HEK293 (cell line): ENCODE results near the gene C14orf93.

Experiments used
- FEZF1 ChIP-seq: fragments of 450-650 bp; formaldehyde crosslinking; IDR thresholded peaks from 2 replicates; pipeline ENCODE4 v1.5.1; 2016; ENCODE audit warnings: missing biosample characterization, missing genetic modification characterization
- GLIS1 ChIP-seq: fragments of 450-650 bp; formaldehyde crosslinking; IDR thresholded peaks from 2 replicates; pipeline ENCODE4 v1.5.1; 2016; ENCODE audit warnings: missing biosample characterization, missing genetic modification characterization
- IKZF3 ChIP-seq: fragments of 450-650 bp; IDR thresholded peaks from 2 replicates; pipeline ENCODE4 v1.5.0; 2018; ENCODE audit warnings: missing biosample characterization, mild to moderate bottlenecking, missing genetic modification characterization, moderate library complexity
- KLF16 ChIP-seq: fragments of 450-650 bp; formaldehyde crosslinking; IDR thresholded peaks from 2 replicates; pipeline ENCODE4 v1.5.1; 2017; ENCODE audit warnings: missing biosample characterization, missing genetic modification characterization
- PRDM2 ChIP-seq: fragments of 450-650 bp; formaldehyde crosslinking; IDR thresholded peaks from 2 replicates; pipeline ENCODE4 v1.5.1; 2016; ENCODE audit warnings: missing biosample characterization, missing genetic modification characterization, borderline replicate concordance
- RBAK ChIP-seq: fragments of 450-650 bp; formaldehyde crosslinking; IDR thresholded peaks from 2 replicates; pipeline ENCODE4 v1.5.1; 2016; ENCODE audit warnings: missing biosample characterization, missing genetic modification characterization
- ZBTB1 ChIP-seq: fragments of 450-650 bp; formaldehyde crosslinking; IDR thresholded peaks from 2 replicates; pipeline ENCODE4 v1.5.1; 2016; ENCODE audit warnings: missing biosample characterization, missing genetic modification characterization
- ZBTB10 ChIP-seq: fragments of 450-650 bp; formaldehyde crosslinking; IDR thresholded peaks from 2 replicates; pipeline ENCODE4 v1.5.1; 2016; ENCODE audit warnings: missing biosample characterization, missing genetic modification characterization
- ZBTB7A ChIP-seq: fragments of 450-650 bp; formaldehyde crosslinking; IDR thresholded peaks from 2 replicates; pipeline ENCODE4 v1.5.1; 2016; ENCODE audit warnings: low read depth, missing biosample characterization, missing genetic modification characterization
- ZBTB8A ChIP-seq: fragments of 450-650 bp; formaldehyde crosslinking; IDR thresholded peaks from 2 replicates; pipeline ENCODE4 v1.5.1; 2016; ENCODE audit warnings: missing biosample characterization, missing genetic modification characterization
- ZNF169 ChIP-seq: fragments of 450-650 bp; formaldehyde crosslinking; IDR thresholded peaks from 2 replicates; pipeline ENCODE4 v1.5.1; 2016; ENCODE audit warnings: missing biosample characterization, missing genetic modification characterization
- ZNF221 ChIP-seq: fragments of 450-650 bp; formaldehyde crosslinking; IDR thresholded peaks from 2 replicates; pipeline ENCODE4 v1.5.1; 2017; ENCODE audit warnings: missing biosample characterization, missing genetic modification characterization, borderline replicate concordance
- ZNF26 ChIP-seq: fragments of 450-650 bp; formaldehyde crosslinking; IDR thresholded peaks from 2 replicates; pipeline ENCODE4 v1.5.1; 2016; ENCODE audit warnings: missing biosample characterization, missing genetic modification characterization
- ZNF302 ChIP-seq: fragments of 450-650 bp; formaldehyde crosslinking; IDR thresholded peaks from 2 replicates; pipeline ENCODE4 v1.5.1; 2016; ENCODE audit warnings: missing biosample characterization, missing genetic modification characterization, low read depth
- ZNF354C ChIP-seq: fragments of 450-650 bp; formaldehyde crosslinking; IDR thresholded peaks from 2 replicates; pipeline ENCODE4 v1.5.1; 2016; ENCODE audit warnings: missing biosample characterization, missing genetic modification characterization, low read depth, borderline replicate concordance
- ZNF473 ChIP-seq: fragments of 450-650 bp; formaldehyde crosslinking; IDR thresholded peaks from 2 replicates; pipeline ENCODE4 v1.5.1; 2017; ENCODE audit warnings: missing biosample characterization, missing genetic modification characterization
- ZNF521 ChIP-seq: fragments of 450-650 bp; formaldehyde crosslinking; IDR thresholded peaks from 2 replicates; pipeline ENCODE4 v1.5.1; 2017; ENCODE audit warnings: missing biosample characterization, mild to moderate bottlenecking, missing genetic modification characterization
- ZNF529 ChIP-seq: fragments of 450-650 bp; formaldehyde crosslinking; IDR thresholded peaks from 2 replicates; pipeline ENCODE4 v1.5.1; 2017; ENCODE audit warnings: missing genetic modification characterization, missing biosample characterization; ENCODE audit not compliant: insufficient replicate concordance
- ZNF571 ChIP-seq: fragments of 450-650 bp; formaldehyde crosslinking; IDR thresholded peaks from 2 replicates; pipeline ENCODE4 v1.5.0; 2017; ENCODE audit warnings: missing biosample characterization, missing genetic modification characterization
- ZNF610 ChIP-seq: fragments of 450-650 bp; formaldehyde crosslinking; IDR thresholded peaks from 2 replicates; pipeline ENCODE4 v1.5.1; 2016; ENCODE audit warnings: missing biosample characterization, missing genetic modification characterization, borderline replicate concordance
- ZNF660 ChIP-seq: fragments of 450-650 bp; IDR thresholded peaks from 2 replicates; pipeline ENCODE4 v1.5.1; 2018; ENCODE audit warnings: missing biosample characterization, mild to moderate bottlenecking, missing genetic modification characterization
- TF ChIP-seq, protein P1 (sequence below): fragments of 450-650 bp; formaldehyde crosslinking; IDR thresholded peaks from 2 replicates; pipeline ENCODE4 v1.5.1; 2016; ENCODE audit warnings: missing biosample characterization, missing genetic modification characterization
- TF ChIP-seq, protein P2 (sequence below): fragments of 450-650 bp; formaldehyde crosslinking; IDR thresholded peaks from 2 replicates; pipeline ENCODE4 v1.5.1; 2016; ENCODE audit warnings: missing biosample characterization, missing genetic modification characterization
- TF ChIP-seq, protein P3 (sequence below): fragments of 450-650 bp; formaldehyde crosslinking; IDR thresholded peaks from 2 replicates; pipeline ENCODE4; 2016; ENCODE audit warnings: missing biosample characterization, missing genetic modification characterization

C14orf93 gene

DNA sequence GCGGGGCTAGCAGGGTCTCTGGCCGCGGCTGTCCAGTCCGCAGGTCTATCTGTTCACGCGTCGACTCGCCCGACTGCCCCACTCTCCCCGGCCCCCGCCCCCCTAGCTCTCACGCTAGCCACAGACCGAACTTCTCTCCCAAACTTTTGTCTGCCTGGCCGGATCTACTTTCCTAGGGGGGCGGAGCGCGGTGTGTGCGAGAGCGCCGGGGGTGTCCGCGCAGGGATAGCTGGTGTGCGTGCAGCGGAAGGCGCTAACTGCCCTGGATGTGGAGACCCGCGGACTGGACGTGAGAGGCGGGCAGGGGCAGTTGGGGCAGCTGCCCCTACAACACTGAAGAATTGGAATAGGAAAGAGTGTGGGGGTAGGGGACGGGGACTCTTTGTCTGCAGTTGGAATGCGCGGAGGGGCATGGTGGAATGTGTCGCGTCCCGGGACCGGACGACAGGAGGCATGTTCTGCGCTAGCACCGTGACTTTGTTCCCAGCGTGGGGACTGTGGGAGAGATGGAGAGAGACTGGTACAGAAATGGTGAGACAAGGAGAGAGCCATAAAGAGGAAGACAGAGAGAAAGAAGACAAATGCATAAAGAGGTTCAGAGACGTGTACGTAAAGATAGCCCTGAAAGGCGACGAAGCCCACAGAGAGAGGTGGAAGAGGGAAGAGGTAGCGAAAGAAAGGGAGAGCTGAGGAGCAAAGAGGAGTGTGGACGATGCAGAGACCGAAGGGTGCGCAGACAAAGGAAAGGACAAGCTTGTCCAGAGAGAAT is 27.3 kb downstream of the C14orf93 start, which contains the start of gene AJUBA (continued):
- TF ChIP-seq, protein P1, sequence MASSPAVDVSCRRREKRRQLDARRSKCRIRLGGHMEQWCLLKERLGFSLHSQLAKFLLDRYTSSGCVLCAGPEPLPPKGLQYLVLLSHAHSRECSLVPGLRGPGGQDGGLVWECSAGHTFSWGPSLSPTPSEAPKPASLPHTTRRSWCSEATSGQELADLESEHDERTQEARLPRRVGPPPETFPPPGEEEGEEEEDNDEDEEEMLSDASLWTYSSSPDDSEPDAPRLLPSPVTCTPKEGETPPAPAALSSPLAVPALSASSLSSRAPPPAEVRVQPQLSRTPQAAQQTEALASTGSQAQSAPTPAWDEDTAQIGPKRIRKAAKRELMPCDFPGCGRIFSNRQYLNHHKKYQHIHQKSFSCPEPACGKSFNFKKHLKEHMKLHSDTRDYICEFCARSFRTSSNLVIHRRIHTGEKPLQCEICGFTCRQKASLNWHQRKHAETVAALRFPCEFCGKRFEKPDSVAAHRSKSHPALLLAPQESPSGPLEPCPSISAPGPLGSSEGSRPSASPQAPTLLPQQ (tag by site-specific recombination) = peak; percentile 94
- peak; percentile 100 for TF ChIP-seq ZBTB7A
- peak; percentile 99 for TF ChIP-seq IKZF3 (tag by site-specific recombination)
- TF ChIP-seq PRDM2 (tag by site-specific recombination) = peak; percentile 98; the same call in 1 of the 2 replicates
- peak; percentile 70 for TF ChIP-seq FEZF1 (tag by site-specific recombination)
- no peak for TF ChIP-seq ZNF221 (tag by site-specific recombination)
- no peak for TF ChIP-seq ZNF473
- TF ChIP-seq ZNF169 (tag by site-specific recombination) = peak; percentile 89
- TF ChIP-seq ZNF610 (tag by site-specific recombination) = peak; percentile 95
- TF ChIP-seq ZBTB1 (tag by site-specific recombination) = peak; percentile 78; the same call in 1 of the 2 replicates
- TF ChIP-seq ZNF521 (tag by site-specific recombination) = no peak
- peak; percentile 100 for TF ChIP-seq KLF16 (tag by site-specific recombination)
- no peak; the same call in 1 of the 2 replicates for TF ChIP-seq ZNF660 (tag by site-specific recombination)
- TF ChIP-seq GLIS1 (tag by site-specific recombination) = peak; percentile 85
- no peak for TF ChIP-seq ZNF302 (tag by site-specific recombination)
- TF ChIP-seq, protein P2, sequence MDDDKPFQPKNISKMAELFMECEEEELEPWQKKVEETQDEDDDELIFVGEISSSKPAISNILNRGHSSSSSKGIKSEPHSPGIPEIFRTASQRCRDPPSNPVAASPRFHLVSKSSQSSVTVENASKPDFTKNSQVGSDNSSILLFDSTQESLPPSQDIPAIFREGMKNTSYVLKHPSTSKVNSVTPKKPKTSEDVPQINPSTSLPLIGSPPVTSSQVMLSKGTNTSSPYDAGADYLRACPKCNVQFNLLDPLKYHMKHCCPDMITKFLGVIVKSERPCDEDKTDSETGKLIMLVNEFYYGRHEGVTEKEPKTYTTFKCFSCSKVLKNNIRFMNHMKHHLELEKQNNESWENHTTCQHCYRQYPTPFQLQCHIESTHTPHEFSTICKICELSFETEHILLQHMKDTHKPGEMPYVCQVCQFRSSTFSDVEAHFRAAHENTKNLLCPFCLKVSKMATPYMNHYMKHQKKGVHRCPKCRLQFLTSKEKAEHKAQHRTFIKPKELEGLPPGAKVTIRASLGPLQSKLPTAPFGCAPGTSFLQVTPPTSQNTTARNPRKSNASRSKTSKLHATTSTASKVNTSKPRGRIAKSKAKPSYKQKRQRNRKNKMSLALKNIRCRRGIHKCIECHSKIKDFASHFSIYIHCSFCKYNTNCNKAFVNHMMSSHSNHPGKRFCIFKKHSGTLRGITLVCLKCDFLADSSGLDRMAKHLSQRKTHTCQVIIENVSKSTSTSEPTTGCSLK (tag by site-specific recombination) = no peak
- TF ChIP-seq, protein P3, sequence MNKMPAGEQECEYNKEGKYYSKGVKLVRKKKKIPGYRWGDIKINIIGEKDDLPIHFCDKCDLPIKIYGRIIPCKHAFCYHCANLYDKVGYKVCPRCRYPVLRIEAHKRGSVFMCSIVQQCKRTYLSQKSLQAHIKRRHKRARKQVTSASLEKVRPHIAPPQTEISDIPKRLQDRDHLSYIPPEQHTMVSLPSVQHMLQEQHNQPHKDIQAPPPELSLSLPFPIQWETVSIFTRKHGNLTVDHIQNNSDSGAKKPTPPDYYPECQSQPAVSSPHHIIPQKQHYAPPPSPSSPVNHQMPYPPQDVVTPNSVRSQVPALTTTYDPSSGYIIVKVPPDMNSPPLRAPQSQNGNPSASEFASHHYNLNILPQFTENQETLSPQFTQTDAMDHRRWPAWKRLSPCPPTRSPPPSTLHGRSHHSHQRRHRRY (tag by site-specific recombination) = peak; percentile 94
- no peak for TF ChIP-seq ZNF571 (tag by site-specific recombination)
- TF ChIP-seq ZBTB10 (tag by site-specific recombination) = peak; percentile 98
- TF ChIP-seq RBAK (tag by site-specific recombination) = peak; percentile 48; the same call in 1 of the 2 replicates
- peak; percentile 75 for TF ChIP-seq ZBTB8A (tag by site-specific recombination)
- TF ChIP-seq ZNF354C (tag by site-specific recombination) = no peak
- no peak for TF ChIP-seq ZNF26 (tag by site-specific recombination)
- TF ChIP-seq ZNF529 (tag by site-specific recombination) = no peak
